HuH-7.5 (cell line): ENCODE measurements around the gene SNX24.
"Not testable (repeated sequence)": the region's sequence is repeated elsewhere in the genome, so short reads cannot be mapped to it uniquely, and the experiment has no call there.

Experiments
- DNase-seq: peaks from one replicate; pipeline ENCODE4 v3.0.0; 2011; ENCODE audit warnings: low spot score

Gene SNX24

DNA sequence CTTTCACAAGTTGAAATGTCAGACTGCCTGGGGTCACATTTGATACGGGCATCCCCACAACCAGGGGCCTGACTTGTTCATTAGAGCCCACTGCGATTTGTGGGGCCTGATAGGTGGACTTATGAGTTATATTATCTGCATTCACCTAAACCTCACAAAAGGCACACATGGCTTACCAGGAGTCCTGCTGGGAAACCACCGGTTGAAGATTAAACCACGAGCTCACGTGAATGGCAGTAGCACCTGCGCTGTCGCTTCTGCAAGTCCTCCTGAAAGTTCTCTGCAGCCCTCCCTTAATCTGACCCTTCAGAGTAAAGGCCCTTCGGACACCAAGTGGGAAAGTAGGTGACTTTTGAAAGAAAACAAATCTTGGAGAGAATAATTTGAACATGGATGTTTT lies 122.2 kb downstream of the SNX24 start:
- no peak for DNase-seq

DNA sequence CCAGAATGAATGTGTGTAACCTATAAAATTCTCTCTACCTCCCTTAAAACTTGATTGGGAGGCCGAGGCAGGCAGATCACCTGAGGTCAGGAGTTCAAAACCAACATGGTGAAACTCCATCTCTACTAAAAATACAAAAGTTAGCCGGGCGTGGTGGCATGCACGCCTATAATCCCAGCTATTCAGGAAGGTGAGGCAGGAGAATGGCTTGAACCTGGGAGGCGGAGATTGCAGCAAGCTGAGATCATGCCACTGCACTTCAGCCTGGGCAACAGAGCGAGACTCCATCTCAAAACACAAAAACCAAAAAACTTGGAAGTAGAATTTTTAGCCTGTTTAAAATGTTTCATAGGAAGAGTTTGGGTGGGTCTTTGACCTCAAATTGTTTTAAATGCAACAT lies 122.6 kb downstream of the SNX24 start:
- DNase-seq: not testable (repeated sequence)

DNA sequence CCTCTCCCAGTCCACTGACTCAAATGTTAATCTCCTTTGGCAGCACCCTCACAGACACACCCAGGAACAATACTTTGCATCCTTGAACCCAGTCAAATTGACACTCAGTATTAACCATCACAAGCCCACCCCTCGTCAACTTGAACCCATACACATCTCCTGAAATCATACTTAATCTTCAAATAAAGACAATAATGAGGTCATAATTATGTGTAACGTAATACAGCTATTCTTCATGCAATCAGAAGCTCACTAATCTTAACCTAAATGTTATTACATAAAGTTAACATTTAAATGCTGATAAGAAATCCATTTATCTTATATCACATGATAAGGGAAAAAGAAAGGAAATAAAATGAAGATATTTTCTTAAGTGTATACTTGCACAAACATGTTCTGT lies 125.9 kb downstream of the SNX24 start:
- DNase-seq: no peak

DNA sequence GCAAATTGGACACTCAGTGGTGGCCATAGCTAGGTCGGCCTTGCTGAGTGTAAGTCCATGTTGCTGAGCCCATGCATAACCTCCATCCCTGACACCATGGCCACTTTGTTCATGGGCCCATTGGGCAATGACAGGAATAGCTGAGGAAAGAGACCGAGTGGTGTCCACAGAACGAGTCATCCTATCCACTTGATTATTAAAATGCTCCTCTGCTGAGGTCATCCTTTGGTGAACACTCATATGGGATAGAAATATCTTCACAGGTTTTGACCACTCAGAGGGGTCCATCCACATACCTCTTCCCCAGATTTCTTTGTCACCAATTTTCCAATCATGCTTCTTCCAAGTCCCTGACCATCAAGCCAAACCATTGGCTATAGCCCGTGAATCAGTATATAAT lies 127.5 kb downstream of the SNX24 start:
- DNase-seq: no peak

DNA sequence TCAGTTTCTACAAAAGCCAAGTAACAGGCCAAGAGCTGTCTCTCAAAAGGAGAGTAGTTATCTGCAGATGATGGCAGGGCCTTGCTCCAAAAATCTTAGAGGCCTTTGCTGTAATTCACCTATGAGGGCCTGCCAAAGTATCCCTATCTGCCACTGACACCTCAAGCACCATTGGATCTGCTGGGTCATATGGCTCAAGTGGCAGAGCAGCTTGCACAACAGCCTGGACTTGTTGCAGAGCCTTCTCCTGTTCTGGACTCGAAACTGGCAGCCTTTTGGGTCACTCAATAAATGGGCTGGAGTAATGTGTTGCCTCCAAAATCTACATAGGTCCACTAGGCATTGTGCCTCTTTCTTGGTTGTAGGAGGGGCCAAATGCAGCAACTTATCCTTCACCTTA lies 128.3 kb downstream of the SNX24 start:
- DNase-seq: not testable (repeated sequence)

DNA sequence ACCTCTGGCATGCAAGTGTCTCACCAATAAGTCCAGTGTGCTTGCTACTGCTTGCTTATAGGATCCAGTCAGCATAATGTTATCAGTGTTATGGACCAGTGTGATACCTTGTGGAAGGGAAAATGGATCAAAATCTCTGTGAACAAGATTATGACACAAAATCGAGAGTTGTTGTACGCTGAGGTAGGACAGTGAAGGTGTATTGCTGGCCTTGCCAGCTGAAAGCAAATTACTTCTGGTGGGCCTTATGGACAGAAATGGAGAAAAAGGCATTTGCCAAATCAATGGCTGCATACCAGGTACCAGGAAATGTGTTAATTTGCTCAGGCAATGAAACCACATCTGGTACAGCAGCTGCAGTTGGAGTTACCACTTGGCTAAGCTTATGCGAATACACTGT lies 128.8 kb downstream of the SNX24 start:
- DNase-seq: not testable (repeated sequence)

DNA sequence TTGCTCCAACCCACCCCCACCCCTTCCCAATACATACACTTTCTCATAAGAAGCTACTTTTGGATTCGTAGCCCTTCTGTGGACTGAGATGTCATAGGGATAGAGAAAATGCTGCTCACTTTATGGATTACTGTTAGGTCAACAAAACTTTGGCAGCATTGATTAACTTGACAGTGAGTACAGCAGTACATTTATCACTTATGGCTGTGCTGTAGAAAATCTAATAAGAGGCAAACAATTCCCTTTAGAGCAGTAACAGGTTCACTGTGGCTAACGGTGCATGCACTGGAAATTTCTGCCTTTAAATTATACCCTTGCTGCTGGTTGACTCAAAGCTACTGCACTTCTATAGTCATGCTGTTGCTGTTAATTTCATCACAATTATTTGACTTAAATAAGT lies 131.9 kb downstream of the SNX24 start:
- DNase-seq: no peak

DNA sequence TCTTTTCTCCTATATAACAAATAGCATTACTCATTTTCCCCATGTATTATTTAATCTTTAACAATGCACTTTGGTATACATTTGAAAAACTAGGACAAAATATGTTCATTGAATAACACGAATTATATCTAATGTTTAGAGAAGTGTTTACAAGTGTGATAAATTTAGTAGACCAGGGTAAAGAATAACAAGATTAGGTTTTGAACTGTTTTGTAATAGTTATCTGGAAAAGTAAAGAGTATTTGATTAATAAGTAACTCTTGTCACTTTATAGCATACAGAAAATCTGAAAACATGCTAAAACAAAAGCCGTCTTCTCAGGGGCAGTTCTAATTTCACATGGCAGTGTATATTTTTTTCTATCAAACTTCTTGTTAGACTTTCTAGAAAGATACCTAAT lies 132.7 kb downstream of the SNX24 start:
- DNase-seq: no peak

DNA sequence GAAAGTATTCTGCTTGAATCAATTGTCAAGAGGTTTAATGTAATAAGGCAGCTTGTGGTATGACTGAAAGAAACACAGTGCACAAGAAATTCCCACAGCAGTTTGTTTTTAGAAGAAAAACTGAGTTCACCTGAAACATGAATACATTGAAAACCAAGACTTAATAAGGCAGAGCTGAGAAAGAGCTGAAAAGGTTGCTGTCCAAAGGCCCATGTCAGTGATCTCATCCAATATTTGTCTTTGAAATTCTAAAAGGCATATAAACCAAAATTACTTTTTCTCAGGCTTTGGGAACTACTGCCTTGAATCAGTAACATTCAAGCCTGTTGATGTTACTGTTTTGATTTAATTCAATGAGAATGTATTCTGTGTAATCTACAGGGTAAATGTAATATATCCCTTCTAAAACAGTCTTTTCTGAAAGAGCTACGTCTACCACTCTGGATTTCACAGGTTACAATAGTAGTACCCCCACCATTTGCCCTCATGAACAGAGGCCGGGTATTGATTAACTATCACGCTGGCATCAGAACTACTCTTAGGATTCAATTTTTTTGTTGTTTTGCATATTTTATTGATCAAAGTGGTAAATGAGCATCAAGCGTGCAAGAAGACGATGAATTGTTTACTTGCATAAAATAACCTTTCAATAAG lies 133.4 kb downstream of the SNX24 start:
- DNase-seq: no peak

DNA sequence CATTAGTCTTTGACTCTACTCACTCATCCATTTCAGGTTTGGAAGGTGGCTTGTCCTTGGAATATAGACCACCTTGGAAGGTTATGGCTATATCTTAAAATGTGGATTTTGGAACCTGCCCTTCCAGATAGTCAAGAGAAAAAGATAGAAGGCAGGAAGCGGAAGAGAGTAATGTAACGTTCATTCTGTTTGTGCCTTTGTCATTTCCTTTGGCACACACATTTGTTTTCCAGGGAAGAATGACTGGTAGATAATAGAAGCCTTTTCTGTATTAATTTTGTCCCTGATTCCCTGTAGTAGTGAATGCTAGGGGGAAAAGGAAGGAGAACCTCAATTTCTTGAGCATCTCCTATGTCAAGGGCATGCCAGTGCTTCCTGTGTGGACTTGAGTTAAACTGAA lies 136.4 kb downstream of the SNX24 start:
- DNase-seq: no peak

DNA sequence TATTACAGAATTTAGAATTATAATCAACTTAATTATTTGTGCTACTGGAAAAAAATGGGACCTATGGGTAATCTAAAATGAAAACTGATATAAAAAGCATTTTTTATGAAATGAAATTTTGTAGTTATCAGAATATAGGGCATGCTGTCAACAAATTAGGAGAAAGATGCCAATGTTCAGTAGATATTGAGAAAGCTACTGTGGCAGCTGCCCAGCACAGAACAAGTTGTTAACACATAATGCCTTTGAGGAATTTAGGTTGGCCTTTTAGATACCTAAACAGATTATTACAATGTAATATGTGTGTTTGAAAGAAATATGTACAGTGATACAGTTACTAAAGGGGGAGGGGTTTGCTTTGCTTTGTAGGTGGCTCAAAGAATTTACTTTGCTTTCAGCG lies 137.0 kb downstream of the SNX24 start:
- DNase-seq: no peak

DNA sequence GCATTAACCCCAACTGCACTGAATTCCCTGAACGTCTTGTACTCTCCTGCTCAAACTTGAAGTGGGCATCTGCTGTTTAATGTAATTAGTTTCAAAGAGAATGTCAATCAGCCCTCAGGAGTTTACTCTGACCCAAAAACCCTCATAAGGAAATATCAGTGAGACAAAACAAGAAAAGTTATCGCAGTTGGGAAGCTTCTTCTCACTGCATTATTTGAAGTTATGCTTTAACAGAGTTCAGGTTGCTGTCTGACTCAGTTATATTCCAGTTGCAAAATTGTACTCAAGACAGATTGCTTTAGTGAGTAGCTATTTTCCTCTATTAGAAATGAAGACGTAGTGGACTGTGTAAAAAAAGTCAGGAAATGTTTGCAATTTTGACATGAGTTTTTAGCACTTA lies 139.0 kb downstream of the SNX24 start:
- no peak for DNase-seq

DNA sequence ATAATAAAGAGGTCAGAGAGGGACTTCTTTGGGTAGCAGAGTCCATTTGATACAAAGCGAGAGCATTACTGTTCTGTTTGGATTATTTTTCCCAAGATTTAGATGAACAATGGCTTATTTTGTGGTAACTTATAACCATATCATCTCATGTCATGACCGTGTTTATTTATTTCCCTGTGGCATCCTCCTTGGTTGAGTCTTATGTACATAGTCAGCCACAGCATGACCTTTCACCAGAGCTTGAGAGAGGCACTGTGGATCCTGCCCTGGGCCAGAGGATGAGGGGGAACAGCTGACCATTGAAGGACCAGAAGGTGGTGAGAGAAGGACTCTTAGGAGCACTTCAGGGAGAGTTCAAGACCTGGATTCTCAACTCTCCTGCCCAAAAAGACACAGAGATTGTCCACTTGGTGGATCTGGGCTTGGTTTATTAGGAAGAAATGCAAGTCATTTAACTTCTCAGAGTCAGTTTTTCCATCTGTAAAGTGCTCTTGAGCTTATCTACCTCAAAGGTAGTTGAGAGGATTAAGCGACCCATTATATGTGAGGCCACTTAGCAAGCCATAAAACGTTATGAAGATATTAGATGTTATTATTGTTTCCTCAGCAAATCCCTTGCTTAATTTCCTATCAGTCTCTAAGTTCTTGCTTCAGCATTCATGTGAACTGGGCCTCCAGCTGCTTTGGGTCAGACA lies 139.7 kb downstream of the SNX24 start:
- DNase-seq: no peak

DNA sequence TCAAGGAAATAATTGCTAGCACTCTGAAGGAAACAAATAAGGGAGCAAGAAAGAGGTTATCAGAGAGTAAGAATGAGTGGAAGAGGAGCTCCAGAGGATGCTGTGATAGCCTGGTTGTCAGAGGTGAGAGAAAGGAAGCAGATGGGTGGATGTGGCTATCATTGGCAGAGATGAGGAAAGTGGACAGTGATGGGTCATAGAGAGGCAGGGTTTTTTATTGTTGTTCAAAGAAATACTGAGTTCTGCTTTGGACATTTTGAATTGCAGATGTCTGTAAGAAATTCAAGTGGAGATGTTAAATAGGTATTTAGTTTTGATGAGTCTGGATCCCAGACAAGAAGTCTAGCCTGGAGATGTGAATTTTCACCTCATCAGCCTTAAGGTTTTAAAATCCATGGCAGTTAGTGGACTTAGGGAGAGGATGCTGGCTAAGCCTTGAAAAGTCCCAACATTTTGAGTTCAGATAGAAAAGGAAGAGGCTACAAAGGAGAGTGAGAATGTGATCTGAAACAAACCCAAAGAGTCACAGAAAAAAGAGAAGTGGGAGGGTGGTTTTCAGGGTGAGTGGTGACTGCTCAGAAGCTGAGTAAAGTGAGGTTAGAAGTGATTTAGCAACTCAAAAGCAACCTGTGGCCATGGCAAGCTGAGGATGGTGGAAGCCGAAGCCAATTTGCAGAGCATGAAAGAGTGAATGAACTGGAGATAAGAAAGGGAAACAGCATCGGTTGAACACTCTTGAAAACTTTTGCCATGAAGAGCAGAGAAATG lies 140.7 kb downstream of the SNX24 start:
- DNase-seq: no peak

DNA sequence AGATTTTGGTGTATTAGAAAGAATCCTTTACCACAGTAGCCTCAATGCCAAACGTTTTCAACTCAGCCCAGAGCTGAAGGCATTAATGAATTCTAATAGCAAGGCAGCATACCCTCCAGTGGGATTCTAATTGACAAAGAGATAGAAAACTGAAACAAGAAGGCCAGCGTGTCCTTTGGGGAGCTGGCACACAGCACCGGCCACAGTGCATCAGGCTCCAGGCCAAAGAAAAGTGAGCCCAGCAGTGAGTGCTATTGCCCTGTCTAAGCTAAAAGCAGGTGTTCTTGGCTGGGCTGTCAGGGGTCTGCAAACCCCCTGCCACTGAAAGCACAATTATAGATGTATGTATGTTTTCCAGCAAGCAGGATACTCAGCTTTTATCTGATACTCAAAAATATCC lies 150.7 kb downstream of the SNX24 start:
- no peak for DNase-seq

DNA sequence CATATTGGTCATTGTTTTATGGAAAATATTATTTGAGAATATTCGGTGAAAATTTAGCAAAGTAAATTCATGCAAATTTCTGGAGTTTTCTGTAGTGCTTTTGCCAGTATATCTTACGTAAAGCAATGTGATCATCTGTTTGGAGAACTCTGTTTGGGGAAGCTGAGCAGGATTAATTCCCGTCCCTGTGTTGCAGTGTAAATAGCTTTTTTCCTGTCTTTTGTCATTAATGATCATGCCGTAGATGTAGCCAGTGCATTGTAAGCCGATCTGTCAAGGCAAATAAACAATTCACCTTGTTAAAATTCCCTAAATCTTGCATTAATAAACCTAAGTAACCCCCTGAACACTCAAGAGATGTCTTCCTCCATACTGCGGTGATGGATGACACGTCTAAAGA lies 151.9 kb downstream of the SNX24 start:
- no peak for DNase-seq

DNA sequence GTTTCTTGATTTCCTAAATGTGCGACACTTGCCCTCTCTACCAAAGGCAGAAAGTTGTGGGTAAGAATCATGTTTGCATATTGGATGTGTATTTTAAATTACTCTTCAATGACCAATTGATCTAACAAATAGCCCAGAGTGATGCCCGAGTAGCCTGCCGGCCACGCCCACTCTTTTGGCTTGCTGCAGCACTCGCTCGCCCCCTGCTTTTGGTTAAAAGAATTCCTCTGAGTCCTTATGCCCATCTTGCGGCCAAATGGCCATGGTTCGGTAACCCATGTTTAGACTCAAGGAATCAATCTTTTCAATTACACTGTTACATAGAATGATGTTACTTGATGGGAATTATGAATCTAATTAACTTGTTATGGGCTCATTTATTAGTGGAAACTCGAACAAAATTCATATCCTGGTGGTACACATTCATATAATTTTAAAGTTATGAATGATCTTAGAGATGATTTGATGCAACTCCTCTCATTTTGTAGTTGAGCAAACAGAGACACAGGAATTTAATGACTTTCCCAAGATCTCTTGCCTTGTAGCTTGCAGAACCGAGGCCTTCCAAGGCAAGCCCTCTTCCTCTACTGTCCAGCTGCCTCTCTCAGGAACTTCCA lies 154.6 kb downstream of the SNX24 start:
- peak; percentile 26 for DNase-seq

DNA sequence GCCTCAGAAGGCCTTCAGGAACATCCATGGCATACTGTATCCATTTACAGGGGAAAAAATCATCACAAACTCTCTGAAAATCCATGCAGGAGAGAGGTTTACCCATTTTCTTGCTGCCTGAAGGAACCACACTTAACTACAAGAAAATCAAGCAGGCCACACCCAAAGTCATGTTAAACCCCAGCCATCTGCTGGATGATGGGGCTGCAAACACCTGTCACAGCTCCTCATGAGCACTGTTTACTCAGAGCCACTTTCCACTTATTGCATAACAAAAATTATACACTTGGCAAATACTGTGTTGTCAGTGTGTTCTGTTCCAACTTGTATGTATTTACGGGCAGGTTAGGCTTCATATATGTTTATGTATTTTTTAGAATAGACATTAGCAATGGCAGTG lies 155.3 kb downstream of the SNX24 start:
- no peak for DNase-seq

DNA sequence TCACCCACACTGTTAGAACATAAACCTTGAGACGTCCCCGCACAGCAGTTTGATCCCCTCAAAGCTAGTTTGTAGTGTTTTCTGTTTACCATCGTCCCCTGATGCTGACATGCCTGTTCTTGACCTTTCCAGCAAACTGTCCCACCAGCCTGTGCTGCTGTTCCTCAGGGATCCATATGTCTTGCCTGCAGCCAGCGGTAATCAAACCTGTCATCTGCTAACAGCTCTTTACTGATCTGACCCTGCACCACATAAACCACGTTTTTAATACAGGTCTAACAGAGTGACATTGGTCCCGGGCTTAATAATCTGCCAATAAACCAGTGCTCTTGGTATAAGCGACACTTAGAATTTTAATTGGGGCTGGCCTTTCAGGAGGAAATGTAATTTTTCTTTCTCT lies 156.4 kb downstream of the SNX24 start:
- DNase-seq: no peak

DNA sequence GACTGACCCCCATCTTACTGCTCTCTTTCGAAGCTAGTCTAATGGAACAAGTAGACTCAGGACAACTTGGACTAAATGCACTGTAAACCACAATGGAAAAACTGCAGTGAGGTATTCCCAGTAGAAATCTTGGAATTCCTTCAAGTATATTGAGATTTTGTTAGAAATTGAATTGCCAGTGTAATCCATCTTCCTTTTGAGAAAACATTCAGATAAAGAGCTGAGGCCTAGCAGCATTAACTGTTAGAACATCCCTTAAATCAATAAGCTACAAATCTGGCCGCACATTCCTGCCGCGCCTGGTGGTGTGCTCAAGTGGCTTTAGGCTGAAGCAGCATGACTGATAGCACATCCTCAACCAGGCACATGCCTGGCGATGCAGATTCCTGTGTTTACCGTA lies 161.8 kb downstream of the SNX24 start:
- DNase-seq: no peak

DNA sequence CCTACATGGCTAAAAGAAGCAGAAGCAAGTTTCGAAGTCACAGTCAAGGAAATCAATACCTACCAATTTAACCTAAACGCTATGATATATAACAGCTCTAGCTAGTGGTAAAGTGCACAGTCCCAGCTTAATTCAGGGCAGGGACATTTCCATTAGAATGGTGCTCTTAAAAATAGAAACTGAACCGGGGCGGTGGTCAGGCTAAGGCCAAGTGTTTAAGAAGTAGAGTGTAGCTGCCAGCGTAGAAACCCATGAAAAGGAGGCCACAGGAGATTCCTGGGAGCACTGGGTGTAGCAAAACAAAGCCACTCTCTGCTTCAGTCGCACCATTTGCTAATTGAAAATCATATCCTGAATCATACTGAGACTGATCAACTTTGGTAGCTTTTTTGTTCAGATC lies 162.3 kb downstream of the SNX24 start:
- DNase-seq: no peak

DNA sequence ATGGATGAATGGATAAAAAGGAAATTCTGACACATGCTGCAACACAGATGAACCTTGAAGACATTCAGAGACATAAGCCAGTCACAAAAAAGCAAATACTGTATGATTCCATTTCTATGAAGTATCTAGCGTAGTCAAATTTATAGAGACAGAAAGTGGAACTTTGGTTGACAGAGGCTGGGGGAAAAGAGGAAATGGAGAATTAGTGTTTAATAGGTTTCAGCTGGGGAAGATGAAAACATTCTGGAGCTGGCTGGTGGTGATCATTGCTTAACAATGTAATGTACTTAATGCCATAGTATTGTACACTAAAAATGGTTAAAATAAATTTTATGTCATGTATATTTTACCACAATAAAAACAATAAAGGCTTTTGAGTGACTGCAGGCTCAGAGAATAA lies 166.9 kb downstream of the SNX24 start:
- no peak for DNase-seq

DNA sequence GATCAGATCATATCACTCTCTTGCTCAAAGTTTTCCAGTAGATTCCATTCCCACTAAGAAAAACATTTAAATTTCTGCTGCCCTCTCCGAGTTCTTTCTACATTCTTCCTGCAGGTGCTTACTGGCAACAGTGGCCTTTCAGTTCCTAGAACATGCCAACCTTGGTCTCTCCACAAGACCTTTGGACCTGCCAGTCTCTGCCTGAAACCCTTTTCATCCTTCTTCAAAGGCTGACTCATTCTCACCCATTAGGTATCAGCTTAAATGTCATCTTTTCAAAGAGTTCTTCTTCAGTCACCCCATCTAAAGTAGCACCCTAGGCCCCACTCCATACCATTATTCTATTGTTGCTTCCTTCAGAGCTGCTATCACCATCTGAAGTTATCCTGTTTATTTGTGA lies 169.3 kb downstream of the SNX24 start:
- no peak for DNase-seq
